ENCODE data around the gene CAMK2A. TPM values are rescaled to one million over a fixed set of nuclear protein-coding genes. Genes with fewer than 3 reads are reported as not detected.

The CAMK2A gene
- total RNA-seq, 1 experiment from 2014 or later = not detected

DNA sequence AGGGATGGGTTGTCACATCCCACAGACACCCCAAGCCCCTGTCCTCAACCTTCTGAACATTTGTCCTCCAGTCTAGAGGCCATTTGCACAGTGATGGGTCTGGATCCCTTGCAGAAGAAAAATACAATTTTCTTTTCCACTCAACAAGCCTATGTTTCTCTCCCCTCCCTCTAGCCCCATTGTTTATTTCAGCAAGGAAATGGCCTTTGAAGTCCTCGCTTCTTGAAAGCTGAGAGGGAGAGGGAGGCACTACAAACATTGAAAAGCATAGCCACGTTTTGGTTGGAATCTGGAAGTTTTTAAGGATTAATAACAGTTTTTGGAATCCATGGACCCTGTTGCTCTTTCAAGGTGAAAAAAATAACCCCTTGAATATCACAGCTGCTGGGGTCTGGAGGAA is 37.1 kb upstream of the CAMK2A start:
- DNase-seq = no peak
- H3K27ac Mint-ChIP-seq (ENCODE audit: unreplicated experiment) = no peak overlapping the region
- CTCF ChIA-PET = no interaction called here

DNA sequence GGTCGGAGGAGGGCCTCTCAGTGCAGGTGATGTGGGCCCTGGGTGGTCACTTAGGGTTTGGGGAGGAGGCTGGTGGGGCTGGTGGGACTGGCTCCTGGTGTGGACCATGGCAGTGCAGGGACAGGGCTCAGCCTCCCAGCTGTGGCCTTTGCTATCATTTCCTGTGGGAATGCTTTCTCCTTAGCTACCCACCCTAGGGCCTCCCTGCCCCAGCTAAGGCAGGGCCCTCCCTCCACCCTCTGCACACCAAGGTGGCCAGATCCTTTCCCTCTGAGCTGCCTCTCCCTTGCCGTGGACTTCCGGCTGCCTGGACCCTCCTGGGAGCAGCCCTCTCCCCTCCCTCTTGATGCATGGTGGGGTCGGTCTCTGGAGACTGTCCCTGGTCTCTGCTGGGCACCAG is 35.9 kb upstream of the CAMK2A start:
- Mint-ChIP-seq H3K27me3 (ENCODE audit: insufficient read depth, unreplicated experiment) (no peaks in the 10 kb centered on the region), H3K36me3 (ENCODE audit: insufficient read depth, unreplicated experiment) (peaks cover 11% of the 10 kb centered on the region), H3K4me1 (ENCODE audit: low read depth, unreplicated experiment) (no peaks in the 10 kb centered on the region), H3K4me3 (ENCODE audit: unreplicated experiment) (no peak overlapping the region), H3K27ac (ENCODE audit: unreplicated experiment) (no peak overlapping the region), H3K9me3 (ENCODE audit: unreplicated experiment) (no peaks in the 10 kb centered on the region)
- H3K27me3 ChIP-seq (replicated peaks; ENCODE audit: control insufficient read depth, insufficient read depth, low read length) = no peaks in the 10 kb centered on the region
- no TSS peak for BruUV-seq (replicated peaks)
- no peaks in the 10 kb centered on the region; the same call in 1 of the 2 replicates for H3K9me3 ChIP-seq
- TF ChIP-seq, protein P1, sequence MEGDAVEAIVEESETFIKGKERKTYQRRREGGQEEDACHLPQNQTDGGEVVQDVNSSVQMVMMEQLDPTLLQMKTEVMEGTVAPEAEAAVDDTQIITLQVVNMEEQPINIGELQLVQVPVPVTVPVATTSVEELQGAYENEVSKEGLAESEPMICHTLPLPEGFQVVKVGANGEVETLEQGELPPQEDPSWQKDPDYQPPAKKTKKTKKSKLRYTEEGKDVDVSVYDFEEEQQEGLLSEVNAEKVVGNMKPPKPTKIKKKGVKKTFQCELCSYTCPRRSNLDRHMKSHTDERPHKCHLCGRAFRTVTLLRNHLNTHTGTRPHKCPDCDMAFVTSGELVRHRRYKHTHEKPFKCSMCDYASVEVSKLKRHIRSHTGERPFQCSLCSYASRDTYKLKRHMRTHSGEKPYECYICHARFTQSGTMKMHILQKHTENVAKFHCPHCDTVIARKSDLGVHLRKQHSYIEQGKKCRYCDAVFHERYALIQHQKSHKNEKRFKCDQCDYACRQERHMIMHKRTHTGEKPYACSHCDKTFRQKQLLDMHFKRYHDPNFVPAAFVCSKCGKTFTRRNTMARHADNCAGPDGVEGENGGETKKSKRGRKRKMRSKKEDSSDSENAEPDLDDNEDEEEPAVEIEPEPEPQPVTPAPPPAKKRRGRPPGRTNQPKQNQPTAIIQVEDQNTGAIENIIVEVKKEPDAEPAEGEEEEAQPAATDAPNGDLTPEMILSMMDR (IDR thresholded peaks at IDR 0.05; ENCODE audit: insufficient read depth in 1 of 2, low read depth in 1 of 2, low read length in 1 of 2, severe bottlenecking in 1 of 2, unreplicated experiment in 1 of 2) = no peak
- no peaks in the 10 kb centered on the region for H3K36me3 ChIP-seq (ENCODE audit: control insufficient read depth, insufficient read depth, low read length)
- ChIA-PET POLR2A (no interaction called here), CTCF (no interaction called here)
- H3K4me3 ChIP-seq (ENCODE audit: low read depth, low read length) = no peak overlapping the region
- DNase-seq = no peak
- no peaks in the 10 kb centered on the region for H3K4me1 ChIP-seq
- intact Hi-C loops (cut with micrococcal nuclease; ENCODE audit: unreplicated experiment) = no loop called here

More for the DNA sequence above, 37.1 kb upstream of the CAMK2A start:
- Mint-ChIP-seq H3K4me1 (ENCODE audit: low read depth, unreplicated experiment) (no peaks in the 10 kb centered on the region), H3K9me3 (ENCODE audit: unreplicated experiment) (no peaks in the 10 kb centered on the region), H3K27me3 (ENCODE audit: insufficient read depth, unreplicated experiment) (no peaks in the 10 kb centered on the region), H3K36me3 (ENCODE audit: insufficient read depth, unreplicated experiment) (peaks cover 11% of the 10 kb centered on the region), H3K4me3 (ENCODE audit: unreplicated experiment) (no peak overlapping the region)
- POLR2A ChIA-PET = no interaction called here
- Histone ChIP-seq H3K4me1 (no peaks in the 10 kb centered on the region), H3K36me3 (ENCODE audit: control insufficient read depth, insufficient read depth, low read length) (no peaks in the 10 kb centered on the region), H3K4me3 (ENCODE audit: low read depth, low read length) (no peak overlapping the region), H3K9me3 (no peaks in the 10 kb centered on the region; the same call in 1 of the 2 replicates), H3K27me3 (replicated peaks; ENCODE audit: control insufficient read depth, insufficient read depth, low read length) (no peaks in the 10 kb centered on the region)
- TF ChIP-seq, protein P1 (IDR thresholded peaks at IDR 0.05; ENCODE audit: insufficient read depth in 1 of 2, low read depth in 1 of 2, low read length in 1 of 2, severe bottlenecking in 1 of 2, unreplicated experiment in 1 of 2) = no peak
- intact Hi-C loops (cut with micrococcal nuclease; ENCODE audit: unreplicated experiment) = no loop called here
- BruUV-seq (replicated peaks) = no TSS peak

DNA sequence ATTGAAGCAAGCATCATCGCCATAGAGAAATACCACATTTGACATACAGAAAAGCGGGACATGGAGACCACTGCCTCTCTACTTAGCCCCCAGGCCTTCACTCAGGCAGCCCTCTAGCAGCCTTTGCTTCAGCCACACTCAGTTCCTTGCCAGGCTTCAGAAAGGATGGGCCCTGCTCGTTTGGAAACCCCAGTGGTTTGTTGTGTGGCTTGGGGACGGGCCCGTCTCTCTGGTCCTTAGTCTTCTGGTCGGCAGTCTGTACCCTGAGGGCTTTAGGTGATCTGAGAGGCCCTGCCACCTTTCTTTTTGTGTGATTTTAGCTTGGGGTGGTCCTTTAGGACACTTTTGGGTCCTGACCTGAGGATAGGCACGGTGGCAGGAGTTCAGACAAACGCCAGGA is 34.2 kb upstream of the CAMK2A start:
- no peak for DNase-seq
- no peak overlapping the region for H3K4me3 ChIP-seq (ENCODE audit: low read depth, low read length)
- no peaks in the 10 kb centered on the region for H3K4me1 ChIP-seq
- BruUV-seq (replicated peaks) = no TSS peak
- intact Hi-C loops (cut with micrococcal nuclease; ENCODE audit: unreplicated experiment) = no loop called here
- POLR2A ChIA-PET = no interaction called here
- no peaks in the 10 kb centered on the region for H3K27me3 ChIP-seq (replicated peaks; ENCODE audit: control insufficient read depth, insufficient read depth, low read length)
- TF ChIP-seq, protein P1 (IDR thresholded peaks at IDR 0.05; ENCODE audit: insufficient read depth in 1 of 2, low read depth in 1 of 2, low read length in 1 of 2, severe bottlenecking in 1 of 2, unreplicated experiment in 1 of 2) = no peak
- H3K9me3 ChIP-seq = no peaks in the 10 kb centered on the region; the same call in 1 of the 2 replicates
- CTCF ChIA-PET = no interaction called here
- H3K9me3 Mint-ChIP-seq (ENCODE audit: unreplicated experiment) = no peaks in the 10 kb centered on the region
- H3K4me3 Mint-ChIP-seq (ENCODE audit: unreplicated experiment) = no peak overlapping the region
- no peaks in the 10 kb centered on the region for H3K36me3 ChIP-seq (ENCODE audit: control insufficient read depth, insufficient read depth, low read length)
- no peaks in the 10 kb centered on the region for H3K27me3 Mint-ChIP-seq (ENCODE audit: insufficient read depth, unreplicated experiment)
- no peak overlapping the region for H3K27ac Mint-ChIP-seq (ENCODE audit: unreplicated experiment)
- H3K4me1 Mint-ChIP-seq (ENCODE audit: low read depth, unreplicated experiment) = no peaks in the 10 kb centered on the region
- H3K36me3 Mint-ChIP-seq (ENCODE audit: insufficient read depth, unreplicated experiment) = peaks cover 5% of the 10 kb centered on the region
